22Rv1 (cell line): Measurements from ENCODE around the gene CD69.
"Not testable (repeated sequence)": the region's sequence is repeated elsewhere in the genome, so short reads cannot be mapped to it uniquely, and the experiment has no call there.

Source experiments
- H3K27ac ChIP-seq: fragments of 450-650 bp; 2 replicates; pipeline ENCODE4 v1.5.1; 2017
- ZFX ChIP-seq: fragments of 450-650 bp; IDR thresholded peaks from 2 replicates; pipeline ENCODE4 v1.6.1; 2017; ENCODE audit warnings: antibody characterized with exemption, borderline replicate concordance
- TF ChIP-seq, protein P1 (sequence below): fragments of 450-650 bp; IDR thresholded peaks from 2 replicates; pipeline ENCODE4 v1.5.1; 2017; ENCODE audit warnings: mild to moderate bottlenecking

CD69 gene

GRCh38 chr12:9706086-9706685 is 54.5 kb downstream of the CD69 start:
- TF ChIP-seq, protein P1, sequence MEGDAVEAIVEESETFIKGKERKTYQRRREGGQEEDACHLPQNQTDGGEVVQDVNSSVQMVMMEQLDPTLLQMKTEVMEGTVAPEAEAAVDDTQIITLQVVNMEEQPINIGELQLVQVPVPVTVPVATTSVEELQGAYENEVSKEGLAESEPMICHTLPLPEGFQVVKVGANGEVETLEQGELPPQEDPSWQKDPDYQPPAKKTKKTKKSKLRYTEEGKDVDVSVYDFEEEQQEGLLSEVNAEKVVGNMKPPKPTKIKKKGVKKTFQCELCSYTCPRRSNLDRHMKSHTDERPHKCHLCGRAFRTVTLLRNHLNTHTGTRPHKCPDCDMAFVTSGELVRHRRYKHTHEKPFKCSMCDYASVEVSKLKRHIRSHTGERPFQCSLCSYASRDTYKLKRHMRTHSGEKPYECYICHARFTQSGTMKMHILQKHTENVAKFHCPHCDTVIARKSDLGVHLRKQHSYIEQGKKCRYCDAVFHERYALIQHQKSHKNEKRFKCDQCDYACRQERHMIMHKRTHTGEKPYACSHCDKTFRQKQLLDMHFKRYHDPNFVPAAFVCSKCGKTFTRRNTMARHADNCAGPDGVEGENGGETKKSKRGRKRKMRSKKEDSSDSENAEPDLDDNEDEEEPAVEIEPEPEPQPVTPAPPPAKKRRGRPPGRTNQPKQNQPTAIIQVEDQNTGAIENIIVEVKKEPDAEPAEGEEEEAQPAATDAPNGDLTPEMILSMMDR: no peak
- TF ChIP-seq ZFX: no peak
- no peak overlapping the region for H3K27ac ChIP-seq

GRCh38 chr12:9704561-9704960 is 56.1 kb downstream of the CD69 start:
- H3K27ac ChIP-seq: not testable (repeated sequence)
